Islet precursor cell (in vitro differentiated cells): ENCODE results near the gene CITED4.

Experiments used
- DNase-seq: peaks from one replicate; pipeline ENCODE4 v3.0.0-alpha.2; 2018

Gene CITED4

DNA sequence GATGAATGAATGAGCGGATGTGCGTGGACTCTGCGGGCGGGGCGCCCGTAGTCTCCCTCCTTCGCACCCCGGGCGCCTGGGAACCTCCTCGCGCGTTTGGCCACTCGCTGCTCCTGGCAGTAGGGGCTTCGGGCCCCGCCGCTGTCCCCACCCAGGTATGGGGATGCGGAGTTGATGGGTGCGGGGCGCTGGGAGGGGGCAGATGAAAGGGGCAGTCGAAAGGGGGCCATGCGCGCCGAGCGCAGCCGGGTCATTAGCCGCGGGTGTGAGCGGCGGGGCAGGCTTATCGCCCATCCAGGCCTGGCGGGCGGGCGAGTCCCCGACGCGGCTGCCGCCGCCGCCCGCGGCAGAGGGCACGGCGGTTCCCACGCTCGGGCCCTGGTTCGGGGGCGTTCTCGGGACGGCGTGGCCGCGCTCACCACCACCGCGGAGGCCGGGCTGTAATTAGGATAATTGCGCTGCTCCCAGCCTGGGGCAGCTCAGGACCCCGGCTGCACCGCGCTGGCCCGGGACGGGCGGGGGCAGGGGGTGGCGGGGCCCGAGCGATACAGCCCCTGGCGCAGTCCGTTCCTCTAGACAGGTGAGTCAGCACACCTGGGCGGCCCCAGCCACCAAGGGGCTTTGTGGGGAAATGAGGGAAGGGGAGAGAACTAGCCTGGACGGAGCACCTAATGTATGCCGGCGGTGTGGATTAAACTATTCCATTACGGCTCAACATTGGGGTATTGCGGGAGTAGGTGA is 22.1 kb upstream of the CITED4 start:
- peak; percentile 70 for DNase-seq

DNA sequence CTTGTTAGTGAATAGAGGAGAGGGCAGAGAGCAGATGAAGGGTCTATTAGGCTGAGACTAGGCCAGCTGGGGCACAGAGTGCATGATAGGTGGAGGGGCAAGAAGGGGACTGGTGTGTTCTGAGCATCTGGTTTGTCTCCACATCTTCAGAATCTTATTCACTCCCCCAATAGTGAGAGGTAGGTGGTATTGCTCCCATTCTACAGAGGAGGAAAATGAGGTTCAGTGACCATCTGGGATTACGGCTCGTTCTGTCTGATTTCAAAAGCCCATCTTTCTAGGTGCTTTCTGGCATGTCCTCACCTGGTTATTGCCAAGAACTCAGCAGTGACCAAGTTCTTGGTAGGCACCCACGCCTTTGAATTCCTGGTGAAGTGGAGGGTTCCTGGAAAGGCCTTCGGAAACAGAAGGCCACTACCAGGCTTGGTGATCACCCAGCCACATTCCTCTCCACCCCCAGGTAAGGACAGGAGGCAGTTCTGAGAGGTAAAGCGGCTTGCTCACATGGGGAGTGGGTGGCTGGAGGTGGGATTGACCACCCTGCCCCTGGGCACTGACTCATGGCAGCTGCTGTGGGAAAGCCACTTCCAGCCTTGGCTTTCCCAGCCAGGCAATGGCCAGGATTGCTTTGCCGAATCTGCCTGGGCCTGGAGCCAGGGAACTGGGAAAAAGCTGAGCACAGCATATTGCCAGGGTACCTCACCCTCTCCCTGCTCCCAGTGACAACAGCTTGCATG is 18.8 kb upstream of the CITED4 start:
- DNase-seq: no peak

DNA sequence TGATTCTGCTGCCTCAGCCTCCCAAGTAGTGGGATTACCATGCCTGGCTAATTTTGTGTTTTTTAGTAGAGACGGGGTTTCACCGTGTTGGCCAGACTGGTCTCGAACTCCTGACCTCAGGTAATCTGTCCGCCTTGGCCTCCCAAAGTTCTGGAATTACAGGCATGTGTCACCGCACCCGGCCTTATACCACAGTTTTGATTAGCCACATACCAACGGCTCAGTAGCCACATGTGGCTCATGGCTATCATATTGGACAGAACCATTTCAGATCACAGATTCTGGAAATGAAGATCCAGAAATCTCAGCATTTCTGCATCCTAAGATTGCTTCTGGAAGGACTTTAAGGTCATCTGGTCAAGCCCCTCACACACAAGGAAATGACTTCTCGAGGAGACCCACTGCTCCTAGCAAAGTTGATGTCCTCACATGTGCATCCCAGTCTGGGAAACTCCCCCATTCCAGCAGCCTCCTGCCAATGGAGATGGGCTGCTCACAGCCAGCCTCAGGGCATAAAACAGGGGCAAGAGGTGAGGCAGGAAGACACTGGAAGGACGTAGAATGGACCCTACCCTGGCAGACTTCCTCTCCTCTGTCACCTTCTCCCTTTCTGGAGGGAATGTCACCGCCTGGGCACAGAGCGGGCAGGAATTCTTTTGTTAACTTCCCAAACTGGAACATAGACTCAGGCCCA is 17.5 kb upstream of the CITED4 start:
- DNase-seq: no peak

DNA sequence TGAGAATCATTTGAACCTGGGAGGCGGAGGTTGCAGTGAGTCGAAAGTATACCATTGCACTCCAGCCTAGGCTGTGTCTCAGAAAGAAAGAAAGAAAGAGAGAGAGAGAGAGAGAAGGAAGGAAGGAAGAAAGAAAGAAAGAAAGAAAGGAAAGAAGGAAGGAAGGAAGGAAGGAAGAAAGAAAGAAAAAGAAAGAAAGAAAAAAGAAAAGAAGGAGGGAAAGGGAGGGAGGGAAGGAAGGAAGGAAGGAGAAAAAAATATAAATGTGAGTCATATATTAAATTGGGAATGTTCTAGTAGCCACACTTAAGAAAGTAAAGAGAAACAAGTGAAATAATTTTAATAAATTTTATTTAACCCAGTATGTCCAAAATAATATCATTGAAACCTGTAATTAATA is 16.7 kb upstream of the CITED4 start:
- no peak for DNase-seq

DNA sequence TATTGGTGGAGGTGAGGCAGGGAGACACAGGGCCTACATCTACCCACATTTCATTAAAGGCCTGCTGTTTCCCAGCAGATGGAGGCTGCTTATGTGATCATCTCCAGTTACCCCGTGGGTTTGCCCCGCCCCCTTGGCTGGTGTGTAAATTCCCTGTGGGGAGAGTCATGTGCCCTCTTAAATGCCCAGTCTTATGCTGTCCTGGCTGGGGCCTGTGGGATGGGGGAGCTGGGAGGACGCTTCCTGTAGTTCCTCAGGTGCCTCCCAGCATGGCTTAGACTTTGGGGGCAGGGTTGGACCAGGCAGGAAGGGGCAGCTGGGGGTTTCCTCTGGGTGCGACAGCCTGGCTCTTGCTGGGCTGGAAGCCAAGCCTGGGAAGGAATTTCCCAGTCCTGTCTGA is 15.5 kb upstream of the CITED4 start:
- DNase-seq: no peak

DNA sequence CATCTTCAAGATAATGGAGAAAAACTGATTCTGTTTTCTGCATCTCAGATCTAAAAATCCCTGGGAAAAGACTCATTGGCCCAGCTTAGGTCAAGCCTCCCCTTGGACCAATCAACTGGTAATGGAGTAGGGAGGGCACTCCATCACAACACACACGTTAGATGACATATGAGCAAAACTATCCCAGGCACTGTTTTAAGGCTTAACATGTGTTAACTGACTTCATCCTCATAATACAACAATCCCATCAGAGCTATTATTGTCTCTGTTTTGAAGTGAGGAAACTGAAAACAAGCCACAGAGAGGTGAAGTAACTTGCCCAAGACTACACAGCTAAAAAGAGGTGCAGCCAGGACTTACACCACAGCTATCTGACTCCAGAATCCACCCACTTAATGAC is 14.7 kb upstream of the CITED4 start:
- no peak for DNase-seq

DNA sequence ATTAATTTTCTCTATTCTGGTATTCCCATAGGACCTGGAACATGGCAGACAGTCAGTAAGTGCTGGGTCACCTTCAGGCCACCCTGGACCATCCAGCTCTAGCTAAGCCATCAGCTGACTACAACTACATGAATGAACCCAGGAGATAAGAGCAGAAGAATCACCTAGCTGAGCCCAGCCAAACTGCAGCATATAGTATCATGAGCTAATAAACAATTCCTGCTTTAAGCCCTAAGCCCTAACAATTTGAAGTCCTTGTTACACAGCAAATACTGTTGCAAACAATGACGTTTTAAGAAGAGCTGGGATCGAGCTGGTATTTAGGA is 14.2 kb upstream of the CITED4 start:
- no peak for DNase-seq

DNA sequence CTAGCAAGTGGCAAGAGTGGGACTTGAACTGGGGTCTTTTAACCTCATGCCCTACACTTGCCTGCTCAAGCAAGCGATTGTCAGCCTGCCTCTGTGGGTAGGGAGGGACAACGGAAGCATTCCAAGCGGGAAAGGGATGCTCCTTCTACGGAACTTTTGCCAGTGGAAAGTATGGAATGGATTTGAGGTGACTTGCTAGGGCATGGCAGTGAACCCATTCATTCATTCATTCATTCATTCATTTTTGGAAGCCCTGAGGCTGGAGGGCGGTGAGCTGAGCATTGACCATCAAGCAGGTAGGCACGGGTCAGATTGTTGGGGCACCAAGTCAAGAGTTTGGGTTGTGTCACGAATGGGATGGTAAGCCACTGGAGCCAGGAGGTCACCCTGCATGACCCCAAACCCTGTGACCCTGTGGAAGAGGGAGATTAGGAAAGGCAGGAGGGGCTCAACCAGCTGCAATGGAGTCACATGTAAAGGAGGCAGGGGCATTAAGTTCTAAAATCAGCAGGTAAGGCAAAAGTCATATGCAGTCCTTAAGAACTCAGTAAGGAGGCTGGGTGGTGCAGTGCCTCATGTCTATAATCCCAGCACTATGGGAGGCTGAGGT is 11.8 kb upstream of the CITED4 start:
- no peak for DNase-seq

DNA sequence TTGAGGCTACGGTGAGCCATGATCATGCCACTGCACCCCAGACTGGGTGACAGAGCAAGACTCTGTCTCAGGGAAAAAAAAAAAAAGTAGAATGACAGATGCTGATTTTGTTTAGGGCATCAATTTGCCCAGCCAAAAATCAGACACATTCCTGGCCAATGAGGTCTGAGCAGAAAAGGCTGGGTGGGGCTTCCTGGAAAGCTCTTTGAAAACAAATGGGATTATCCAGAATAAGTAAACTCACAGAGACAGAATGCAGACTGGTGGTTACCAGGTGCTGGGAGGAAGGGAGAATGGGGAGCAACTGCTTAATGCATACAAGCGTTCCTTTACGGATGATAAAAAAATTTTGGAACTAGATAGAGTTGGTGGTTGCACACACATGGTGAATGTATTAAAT is 10.1 kb upstream of the CITED4 start:
- DNase-seq: no peak

DNA sequence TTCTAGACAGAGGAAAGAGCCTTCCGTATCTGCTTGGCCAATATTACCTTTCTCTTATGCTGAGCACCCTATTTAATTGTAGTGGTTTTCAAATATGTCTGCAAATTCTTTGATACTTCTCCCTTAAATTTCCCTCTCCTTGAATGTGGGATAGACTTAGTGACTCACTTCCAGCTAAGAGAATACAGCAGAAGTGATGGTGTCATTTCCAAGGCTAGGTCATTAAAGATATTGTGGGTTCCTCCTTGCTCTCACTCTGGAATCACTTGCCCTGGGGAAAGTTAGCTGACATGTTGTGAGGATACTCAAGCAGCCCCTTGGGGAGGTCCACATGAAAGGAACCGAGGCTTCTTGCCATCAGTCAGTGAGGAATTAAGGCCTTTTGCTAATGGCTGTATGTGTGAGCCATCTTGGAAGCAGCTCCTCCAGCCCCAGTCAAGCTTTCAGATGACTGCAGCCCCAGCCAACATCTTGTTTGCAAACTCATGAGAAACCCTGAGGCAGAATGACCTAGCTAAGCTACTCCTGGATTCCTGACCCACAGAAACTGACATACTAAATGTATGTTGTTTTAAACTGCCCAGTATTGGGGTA is 8.1 kb upstream of the CITED4 start:
- DNase-seq: no peak

DNA sequence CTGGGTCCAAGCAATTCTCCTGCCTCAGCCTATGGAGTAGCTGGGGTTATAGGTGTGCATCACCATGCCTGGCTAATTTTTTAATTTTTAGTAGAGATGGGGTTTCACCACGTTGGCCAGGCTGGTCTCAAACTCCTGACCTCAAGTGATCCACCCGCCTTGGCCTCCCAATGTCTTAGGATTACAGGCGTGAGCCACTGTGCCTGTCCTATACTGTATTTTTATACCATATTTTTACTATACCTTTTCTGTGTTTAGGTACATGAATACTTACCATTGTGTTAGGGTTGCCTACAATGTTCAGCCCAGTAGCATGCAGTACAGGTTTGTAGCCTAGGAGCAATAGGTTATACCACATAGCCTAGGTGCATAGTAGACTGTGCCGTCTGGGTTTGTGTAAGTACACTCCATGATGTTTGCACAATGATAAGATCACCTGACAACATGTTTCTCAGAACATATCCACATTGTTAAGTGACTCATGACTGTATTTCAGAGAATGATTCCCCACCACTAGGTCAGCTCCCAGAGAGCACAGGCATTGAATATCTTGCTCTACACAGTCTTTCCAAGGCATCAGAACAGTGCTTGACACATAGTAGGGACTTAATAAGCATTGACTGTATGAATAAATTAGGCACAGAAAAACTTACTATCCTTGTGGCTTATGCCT is 6.0 kb upstream of the CITED4 start:
- no peak for DNase-seq

DNA sequence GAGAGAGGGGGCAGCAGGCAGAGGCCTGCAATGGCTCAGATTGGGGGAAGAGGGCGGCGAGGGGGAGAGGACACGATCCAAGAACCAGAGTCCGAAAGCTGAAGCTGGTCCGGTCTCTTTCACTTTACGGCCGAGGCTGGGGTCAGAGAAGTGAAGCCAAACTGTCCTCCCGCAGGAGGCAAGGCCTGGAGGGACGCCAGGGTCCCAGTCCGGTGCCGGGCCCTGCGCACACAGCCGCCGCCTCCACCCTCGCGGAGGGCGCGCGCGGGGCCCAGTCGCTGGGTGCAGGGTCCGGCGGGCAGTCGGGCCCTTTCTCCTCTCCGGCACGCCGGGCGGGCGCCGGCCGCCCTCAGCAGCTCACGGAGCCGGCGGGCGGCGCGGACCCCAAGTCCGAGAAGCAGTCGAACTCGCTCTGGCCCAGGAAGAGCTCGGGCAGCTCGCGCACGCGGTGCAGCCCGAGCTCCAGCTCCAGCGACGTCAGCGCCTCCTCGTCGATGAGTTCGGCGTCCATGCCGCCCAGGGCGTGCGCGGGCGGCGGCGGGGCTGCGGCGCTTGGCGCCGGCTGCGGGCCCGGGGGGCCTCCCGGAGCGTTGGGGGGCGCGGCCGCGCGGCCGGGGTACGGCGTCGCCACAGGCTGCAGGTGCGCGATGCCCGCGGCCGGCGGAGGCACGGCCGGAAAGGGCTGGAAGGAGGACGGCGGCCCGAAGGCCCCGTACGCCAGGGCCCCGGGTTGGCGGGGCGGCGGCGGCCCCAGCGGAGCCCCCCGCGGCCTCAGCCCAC is 749 bp downstream of the CITED4 start:
- DNase-seq: no peak

DNA sequence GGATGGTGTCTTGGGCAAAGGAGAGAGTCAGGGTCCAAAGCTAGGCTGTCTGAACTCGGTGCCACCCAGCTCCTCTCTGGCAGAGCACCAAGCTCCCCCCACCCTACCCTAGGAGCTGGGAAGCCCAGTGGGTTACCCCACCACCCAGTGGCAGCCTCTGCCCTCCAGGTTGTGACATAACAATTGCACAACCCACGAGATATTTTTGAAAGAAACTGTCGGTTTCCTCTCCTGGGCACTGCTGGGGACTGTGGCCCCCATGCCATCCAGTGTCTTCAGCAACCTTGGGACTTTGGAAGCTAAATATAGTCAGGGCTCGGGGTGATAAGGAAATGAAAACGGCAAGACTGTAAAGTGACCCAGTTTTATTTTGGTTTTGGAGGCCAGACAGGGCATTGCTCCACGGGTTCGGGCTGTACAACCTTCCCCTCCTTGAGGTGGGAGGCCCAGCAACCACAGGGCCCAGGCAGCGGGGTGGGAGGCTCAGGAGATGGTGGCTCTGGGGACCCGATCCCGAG is 1.4 kb downstream of the CITED4 start:
- DNase-seq: no peak

DNA sequence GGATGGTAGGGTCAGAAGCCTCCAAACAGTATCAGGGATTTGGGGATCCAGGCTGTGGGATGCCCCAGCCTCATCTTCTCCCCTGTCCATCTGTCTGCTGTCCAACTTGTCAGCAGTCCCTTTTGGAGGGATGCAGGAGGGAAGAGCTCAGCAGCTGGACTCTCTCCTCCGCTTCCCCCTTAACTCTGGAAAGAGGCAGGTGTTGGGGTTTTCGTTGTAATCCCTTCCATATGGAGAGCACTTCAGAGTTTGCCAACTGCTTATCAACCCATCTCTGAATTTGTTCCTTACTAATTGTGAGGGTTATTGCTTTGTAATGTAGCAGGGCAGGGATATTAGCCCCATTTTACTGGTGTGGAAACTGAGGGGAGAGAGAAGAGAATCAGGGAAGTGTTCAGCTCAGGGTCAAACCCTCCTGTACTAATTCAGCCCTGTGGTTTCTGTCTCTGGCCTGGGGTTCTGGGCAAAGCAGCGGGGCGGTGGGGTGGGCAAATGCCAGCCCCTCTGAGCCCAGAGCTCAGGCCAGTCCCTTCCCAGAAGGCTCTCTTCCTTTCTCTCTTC is 3.2 kb downstream of the CITED4 start:
- DNase-seq: no peak

DNA sequence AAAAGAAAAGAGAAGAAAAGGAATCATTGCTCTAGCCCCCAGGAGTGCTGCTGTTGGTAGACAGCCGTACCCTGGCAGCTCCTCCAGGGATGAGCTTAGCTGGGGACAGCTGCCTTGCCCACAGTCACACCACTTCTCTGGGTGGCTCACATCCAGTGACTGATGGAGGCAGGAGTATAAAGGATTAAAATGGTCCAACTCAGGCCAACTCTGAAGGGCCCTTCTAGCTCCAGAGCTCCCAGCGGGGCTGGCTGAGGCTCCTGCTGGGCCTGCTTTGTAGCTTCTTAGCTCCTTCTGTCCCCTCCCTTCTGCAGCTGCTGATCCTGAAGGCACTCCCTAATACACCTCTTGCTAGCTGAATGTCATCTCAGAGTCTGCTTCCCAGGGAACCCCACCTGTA is 4.4 kb downstream of the CITED4 start:
- no peak for DNase-seq

DNA sequence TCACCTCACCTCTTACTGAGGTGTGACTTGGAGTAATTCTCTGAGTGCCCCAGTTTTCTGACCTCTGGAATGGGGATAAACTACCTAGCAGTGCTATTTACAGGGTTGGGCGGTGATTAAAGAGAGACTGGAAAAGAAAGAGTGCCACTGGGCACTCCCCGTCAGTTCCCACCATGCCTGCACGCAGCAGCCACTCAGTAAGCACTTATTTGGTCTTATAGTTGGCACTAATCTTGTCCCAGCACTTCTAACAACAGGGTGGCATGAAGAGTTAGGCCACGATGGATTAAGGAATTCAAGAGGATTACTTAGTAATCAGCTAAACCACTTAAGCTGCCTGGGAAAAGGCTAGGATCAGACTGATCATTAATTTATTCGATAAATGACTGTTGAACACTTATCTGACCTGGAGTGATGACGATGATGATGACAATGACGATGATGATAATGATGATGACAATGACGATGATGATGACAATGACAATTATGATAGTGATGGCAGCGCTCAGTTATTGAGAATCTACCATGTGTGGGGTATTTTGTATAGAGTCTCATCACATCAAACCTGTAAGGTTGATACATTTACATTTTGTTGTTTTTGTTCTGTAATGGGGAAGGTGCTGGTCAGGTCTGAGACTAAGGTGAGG is 5.4 kb downstream of the CITED4 start:
- DNase-seq: no peak

DNA sequence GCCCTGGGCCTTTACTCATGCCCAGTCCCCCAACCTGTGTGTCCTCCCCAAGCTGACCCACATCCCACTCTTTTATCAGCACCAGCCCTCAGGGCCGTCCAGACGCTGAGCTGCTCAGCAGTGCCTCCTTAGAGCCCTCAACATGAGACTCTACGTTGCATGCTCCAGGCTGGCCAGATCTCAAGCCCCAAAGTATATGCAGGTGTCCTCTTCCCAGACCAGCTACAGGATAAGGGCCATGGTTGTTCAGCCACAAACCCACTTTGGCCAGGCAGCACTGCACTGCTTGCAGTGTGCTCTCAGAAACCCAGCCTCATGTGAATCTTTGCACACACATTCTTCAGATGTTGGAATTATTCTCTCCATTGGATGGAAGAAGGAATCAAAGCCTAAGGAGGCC is 6.0 kb downstream of the CITED4 start:
- DNase-seq: no peak

DNA sequence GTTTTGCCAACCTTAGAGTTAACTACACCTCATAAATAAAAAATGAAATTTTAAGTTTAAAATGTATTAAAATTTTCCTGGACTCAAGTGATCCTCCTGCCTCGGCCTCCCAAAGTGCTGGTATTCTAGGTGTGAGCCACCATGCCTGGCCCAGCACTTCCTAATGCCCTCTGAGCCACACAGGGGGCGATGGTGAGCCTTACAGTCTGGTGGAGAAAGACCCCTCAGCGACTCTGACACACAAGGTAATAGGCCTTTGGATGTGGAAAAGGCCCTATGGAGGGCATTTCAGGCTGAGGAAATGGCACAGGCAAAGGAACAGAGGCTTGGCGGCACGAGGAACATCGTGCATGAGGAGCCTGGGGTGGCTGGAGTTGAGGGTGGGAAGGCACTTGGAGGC is 6.7 kb downstream of the CITED4 start:
- no peak for DNase-seq

DNA sequence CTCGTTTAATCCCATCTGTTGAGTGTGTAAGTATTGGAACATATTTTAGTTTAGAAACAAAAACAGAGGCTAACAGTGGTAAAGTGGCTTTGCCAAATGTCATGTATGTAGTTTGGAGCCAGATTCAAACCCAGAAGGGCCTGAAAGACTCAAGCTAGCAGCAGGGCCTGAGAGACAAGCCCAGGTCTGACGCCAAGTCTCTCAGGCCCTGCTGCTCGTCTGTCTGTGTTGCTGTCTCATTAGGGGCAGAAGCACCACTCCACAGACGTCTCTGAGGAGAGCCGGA is 8.3 kb downstream of the CITED4 start:
- DNase-seq: no peak

DNA sequence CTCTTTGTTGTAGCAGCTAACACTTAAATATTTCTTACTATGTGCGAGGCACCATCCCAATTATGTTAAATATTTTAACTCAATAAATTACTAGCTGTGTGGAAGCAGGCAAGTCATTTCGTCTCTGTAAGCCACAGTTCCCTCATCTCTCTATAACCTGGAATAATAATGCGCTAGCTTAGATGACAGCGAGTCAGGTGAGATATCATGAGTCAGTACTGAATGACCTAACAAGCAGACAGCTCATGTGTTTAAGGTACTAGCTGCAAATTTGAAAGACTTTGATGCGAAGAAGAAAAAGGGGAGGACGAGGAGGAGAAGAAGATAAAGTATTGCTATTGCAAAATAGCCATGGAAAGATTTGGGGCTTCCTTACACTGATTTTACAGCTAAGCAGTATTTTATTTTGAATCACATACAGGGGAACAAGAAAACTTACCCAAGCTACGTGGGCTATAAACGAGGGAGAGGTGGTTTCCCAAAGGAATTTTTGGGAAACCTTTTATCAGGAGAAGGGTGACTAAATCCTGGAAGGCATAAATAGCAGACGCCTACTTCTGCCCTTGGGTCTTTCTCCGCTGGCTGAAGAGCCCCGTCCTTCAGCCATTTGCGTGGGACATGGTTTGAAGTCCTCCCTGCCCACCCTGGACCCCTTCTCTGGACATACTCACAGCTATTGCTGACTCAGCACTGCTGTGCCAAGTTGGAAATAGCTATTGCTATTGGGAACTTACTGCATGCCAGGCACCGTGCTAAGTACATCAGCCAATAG is 8.9 kb downstream of the CITED4 start:
- no peak for DNase-seq
